ENCODE results near the gene PARD6B. TPM values are rescaled to one million over a fixed set of nuclear protein-coding genes. Genes with fewer than 3 reads are reported as not detected.

PARD6B gene
- total and polyA plus RNA-seq, 2 of the 4 experiments (the other 2 are of a cell fraction) = 0.17 to 0.90 TPM

DNA sequence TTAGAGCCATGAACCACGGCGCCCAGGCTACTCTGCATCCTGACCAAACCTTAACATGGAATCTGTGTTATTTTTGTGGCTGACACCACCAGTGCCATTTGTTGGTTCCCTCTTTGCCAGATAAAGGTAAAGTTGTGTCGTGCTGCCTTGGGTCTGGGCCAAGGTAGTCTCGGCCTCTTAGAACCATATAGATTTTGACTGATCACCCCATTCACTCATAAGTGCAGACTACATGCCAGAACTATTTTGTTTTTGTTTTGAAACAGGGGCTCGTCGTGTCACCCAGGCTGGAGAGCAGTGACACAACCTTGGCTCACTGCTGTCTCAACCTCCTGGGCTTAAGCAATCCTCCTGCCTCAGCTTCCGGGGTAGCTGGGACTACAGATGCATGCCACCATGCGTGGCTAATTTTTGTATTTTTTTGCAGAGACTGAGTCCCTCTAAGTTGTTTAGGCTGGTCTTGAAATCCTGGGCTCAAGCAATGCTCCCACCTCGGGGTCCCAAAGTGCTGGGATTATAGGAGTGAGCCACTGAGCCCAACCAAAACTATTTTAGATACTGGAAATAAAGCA lies 20.8 kb upstream of the PARD6B start:
- ChIA-PET POLR2A (ENCODE audit: unreplicated experiment) (no interaction called here), CTCF (no interaction called here)
- no TSS peak for BruUV-seq (replicated peaks)
- H2AK5ac ChIP-seq (ENCODE audit: low read depth, low read length) = peak overlapping the region; percentile 47
- peaks cover 13% of the 10 kb centered on the region for H3K4me1 ChIP-seq (ENCODE audit: control insufficient read depth, insufficient read depth, low read length)
- H2AFZ ChIP-seq (replicated peaks; ENCODE audit: low read length, poor library complexity) = peak overlapping the region; percentile 40
- peak overlapping the region; percentile 56; the same call in 1 of the 2 replicates for H2BK20ac ChIP-seq (ENCODE audit: low read depth, low read length)
- peak overlapping the region; percentile 8; the same call in 1 of the 2 replicates for H4K91ac ChIP-seq (ENCODE audit: insufficient read depth, low read depth, low read length)
- peak; percentile 94 for TF ChIP-seq CEBPB (IDR thresholded peaks at IDR 0.05; ENCODE audit: low read depth, low read length)
- TF ChIP-seq FOS (IDR thresholded peaks at IDR 0.05; ENCODE audit: low read depth, low read length) = 0 out of 2 replicates have a peak, but pooled peaks have one; percentile 25
- no peak for TF ChIP-seq MAZ (IDR thresholded peaks at IDR 0.05; ENCODE audit: borderline replicate concordance, low read depth, low read length)
- peak; percentile 14; the same call in 1 of the 2 replicates for TF ChIP-seq SMC3 (IDR thresholded peaks at IDR 0.05; ENCODE audit: low read depth, low read length)
- H2BK5ac ChIP-seq (ENCODE audit: low read depth, low read length, poor library complexity, severe bottlenecking) = peak overlapping the region; percentile 69
- peak overlapping the region; percentile 52; the same call in 1 of the 2 replicates for H3K4me2 ChIP-seq (ENCODE audit: low read depth, low read length)
- 0 out of 4 replicates have a peak, but pooled peaks cover 0 to 3% of the 10 kb centered on the region in 2 experiments for H3K79me1 ChIP-seq (ENCODE audit: low read depth in 1 of 2, low read length in 2 of 2)
- ATAC-seq (ENCODE audit: low read depth) = peak; percentile 59
- H3K9me1 ChIP-seq (ENCODE audit: insufficient read depth, low read length) = peaks cover 6% of the 10 kb centered on the region
- H3K36me3 ChIP-seq (ENCODE audit: control insufficient read depth, insufficient read depth, low read length) = no peaks in the 10 kb centered on the region
- H2BK120ac ChIP-seq (ENCODE audit: low read depth, low read length) = peak overlapping the region; percentile 91
- H4K20me1 ChIP-seq (ENCODE audit: insufficient read depth, low read length) = no peaks in the 10 kb centered on the region
- no peak overlapping the region for H2AK9ac ChIP-seq (replicated peaks; ENCODE audit: low read depth, low read length, poor library complexity)
- H4K8ac ChIP-seq (ENCODE audit: low read depth in 2 of 2, low read length in 2 of 2) = peak overlapping the region; percentile 9 to 84; a peak in 2 of 4 replicates
- peak overlapping the region; percentile 20; the same call in 1 of the 3 replicates for H2BK15ac ChIP-seq (ENCODE audit: low read depth, low read length)
- H3K4me3 ChIP-seq (ENCODE audit: insufficient read depth, low read depth, low read length) = no peak overlapping the region
- peak overlapping the region; percentile 72; the same call in 1 of the 2 replicates for H3K18ac ChIP-seq (ENCODE audit: low read depth, low read length)
- peak overlapping the region; percentile 77 for H3K4ac ChIP-seq (ENCODE audit: low read depth, low read length)
- 22% methylated on average over 4 of the region's 9 CpGs; no CpG with 5 or more reads in 1 of the 2 experiments for WGBS, 2 experiments (ENCODE audit: extremely low coverage in 2 of 2, insufficient read length in 1 of 2)
- DNase-seq = peak; percentile 45
- no peak overlapping the region for H3K9ac ChIP-seq (ENCODE audit: low read depth, low read length)
- no peaks in the 10 kb centered on the region for H3K9me3 ChIP-seq (ENCODE audit: control insufficient read depth, insufficient read depth, low read length)
- intact Hi-C loops (cut with micrococcal nuclease) (no loop called here), dilution Hi-C loops (cut with HindIII; ENCODE audit: low sequenced_read_pairs, unreplicated experiment) (no loop called here), in situ Hi-C loops (cut with MboI; ENCODE audit: low sequenced_read_pairs) (no loop called here)
- H4K5ac ChIP-seq (ENCODE audit: low read depth, low read length) = peak overlapping the region; percentile 82
- no peak overlapping the region; the same call in 1 of the 2 replicates for H3K27ac ChIP-seq (ENCODE audit: insufficient read depth, low read length)
- no peak overlapping the region for H3K23ac ChIP-seq (ENCODE audit: low read depth, low read length)
- H3K14ac ChIP-seq (replicated peaks; ENCODE audit: low read depth, low read length) = peak overlapping the region; percentile 43; the same call in 1 of the 2 replicates
- no peaks in the 10 kb centered on the region for H3K27me3 ChIP-seq (ENCODE audit: control insufficient read depth, insufficient read depth, low read length)
- H3K56ac ChIP-seq (ENCODE audit: extremely low read depth, insufficient read depth, low read length) = no peak overlapping the region
